ENCODE data around the gene OR6J1.
A peak's percentile ranks its signal among the peaks of the same experiment; 100 is the strongest.

The OR6J1 gene

DNA sequence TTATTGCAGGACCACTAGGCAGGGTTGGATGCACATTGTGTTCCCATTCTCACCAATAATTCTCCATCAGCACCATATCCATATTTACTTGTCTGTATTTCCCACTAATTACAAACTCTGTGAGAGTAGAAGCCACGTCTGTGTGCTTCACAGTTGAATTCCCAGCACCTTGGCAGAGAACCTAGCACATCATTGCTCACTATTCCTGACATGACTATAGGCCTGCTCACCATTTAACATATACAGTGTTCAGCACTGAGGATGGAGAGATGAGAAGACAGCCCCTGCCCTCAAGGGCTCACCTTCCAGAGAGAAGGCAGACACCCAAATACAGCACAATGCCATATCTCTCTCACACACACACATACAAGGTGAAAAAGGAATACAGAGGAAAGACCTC is 60.2 kb downstream of the OR6J1 start:
- no peaks in the 10 kb centered on the region for H3F3A ChIP-seq (ENCODE audit: control insufficient read depth, insufficient read depth)
- H3K79me2 ChIP-seq (ENCODE audit: control insufficient read depth, low read length): peaks cover 91% of the 10 kb centered on the region
- peaks cover 23% of the 10 kb centered on the region for H3K36me3 ChIP-seq (ENCODE audit: control insufficient read depth, low read length)
- TF ChIP-seq EZH2phosphoT487 (IDR thresholded peaks at IDR 0.05; ENCODE audit: borderline replicate concordance, low read length) (no peak), CTCF (IDR thresholded peaks at IDR 0.05; ENCODE audit: low read depth, low read length, poor library complexity, severe bottlenecking) (no peak)
- no peaks in the 10 kb centered on the region for H3K9me2 ChIP-seq (replicated peaks; ENCODE audit: control insufficient read depth, low read length)
- no peaks in the 10 kb centered on the region for H3K27me3 ChIP-seq (ENCODE audit: control insufficient read depth, low read length)
- no peaks in the 10 kb centered on the region for H3K9me3 ChIP-seq (ENCODE audit: control insufficient read depth, insufficient read depth, low read length)
- peak overlapping the region; percentile 31 for H3K4me2 ChIP-seq (ENCODE audit: low read length)
- no peaks in the 10 kb centered on the region for H4K20me1 ChIP-seq (ENCODE audit: control insufficient read depth, insufficient read depth, low read depth, low read length)
- H3K4me3 ChIP-seq (ENCODE audit: low read length): peak overlapping the region; percentile 0; the same call in 1 of the 2 replicates
- H3K27ac ChIP-seq (ENCODE audit: low read depth, low read length): no peak overlapping the region
- peaks cover 42% of the 10 kb centered on the region for H3K4me1 ChIP-seq (ENCODE audit: control insufficient read depth, low read length)

Measured in DOHH2 (cell line).